ENCODE results near the gene ARHGAP24. TPM values are rescaled to one million over a fixed set of nuclear protein-coding genes. Genes with fewer than 3 reads are reported as not detected.

Gene ARHGAP24
- total and polyA plus RNA-seq, 2 donors (not counting 1 experiment from before 2014, with no cell fraction given), result 48.4 to 141 TPM

GRCh38 chr4:85446141-85446861 lies 28.6 kb upstream of the ARHGAP24 start:
- no peaks in the 10 kb centered on the region for H3K27me3 ChIP-seq (replicated peaks in 1 of 4; ENCODE audit: control extremely low read depth in 1 of 4, control insufficient read depth in 3 of 4, insufficient read depth in 4 of 4, low read length in 3 of 4)
- Mint-ChIP-seq H3K9me3 (ENCODE audit: insufficient read depth) (no peaks in the 10 kb centered on the region), H3K27me3 (no peaks in the 10 kb centered on the region), H3K4me3 (no peak overlapping the region), H3K4me1 (peaks cover 31% of the 10 kb centered on the region), H3K27ac (no peak overlapping the region)
- no peak overlapping the region for H3K9ac ChIP-seq (ENCODE audit: low read length)
- no peak overlapping the region for H3K4me3 ChIP-seq (ENCODE audit: control extremely low read depth in 1 of 5, extremely low read depth in 1 of 5, insufficient read depth in 1 of 5, low read depth in 2 of 5, low read length in 4 of 5)
- no peak for DNase-seq
- no peak overlapping the region for H2AFZ ChIP-seq (ENCODE audit: insufficient read depth, low read depth, low read length, poor library complexity, severe bottlenecking)
- WGBS (ENCODE audit: insufficient coverage), result no CpG with 5 or more reads among the region's 2 CpGs
- ChIA-PET POLR2A (no interaction called here), CTCF (interaction anchor here (0.6 kb wide), 1 partner anchor 38 kb away, joined by 3 read pairs; no protein-coding TSS in a partner anchor)
- no peaks in the 10 kb centered on the region for H3K36me3 ChIP-seq (replicated peaks in 1 of 2; ENCODE audit: control extremely low read depth in 1 of 2, control insufficient read depth in 1 of 2, extremely low read depth in 1 of 2, insufficient read depth in 2 of 2, low read length in 1 of 2)
- no peak for TF ChIP-seq CTCF (IDR thresholded peaks at IDR 0.05)
- no peak for TF ChIP-seq EZH2 (IDR thresholded peaks at IDR 0.05; ENCODE audit: borderline replicate concordance, insufficient read depth, low read depth, low read length, poor library complexity, severe bottlenecking)
- H3K9me3 ChIP-seq (ENCODE audit: control extremely low read depth in 1 of 3, control insufficient read depth in 2 of 3, insufficient read depth in 1 of 3, low read length in 2 of 3), result no peaks in the 10 kb centered on the region
- no peak overlapping the region for H3K27ac ChIP-seq (ENCODE audit: low read length in 2 of 2)
- no peaks in the 10 kb centered on the region for H4K20me1 ChIP-seq (ENCODE audit: control insufficient read depth, insufficient read depth, low read length, poor library complexity, severe bottlenecking)
- no peak for ATAC-seq (ENCODE audit: low read depth)
- no peaks in the 10 kb centered on the region for H3K79me2 ChIP-seq (ENCODE audit: control insufficient read depth, insufficient read depth, low read length)
- intact Hi-C loops (cut with micrococcal nuclease), result loop anchor here (5.0 kb wide), 1 partner anchor 54 kb away; no protein-coding TSS in a partner anchor
- peaks cover 24 to 29% of the 10 kb centered on the region in 2 donors for H3K4me1 ChIP-seq (ENCODE audit: control insufficient read depth in 2 of 2, insufficient read depth in 2 of 2, low read length in 2 of 2)
- H3K4me2 ChIP-seq (replicated peaks; ENCODE audit: low read depth, low read length, poor library complexity, severe bottlenecking), result no peak overlapping the region
